Karpas-422 (cell line): ENCODE measurements around the gene MYO1E. TPM values are rescaled to one million over a fixed set of nuclear protein-coding genes. Genes with fewer than 3 reads are reported as not detected.
"Not testable (repeated sequence)": the region's sequence is repeated elsewhere in the genome, so short reads cannot be mapped to it uniquely, and the experiment has no call there.

Source experiments
- DNase-seq: peaks from one replicate; pipeline ENCODE4 v3.0.0-alpha.2; 2015
- H2AFZ ChIP-seq: fragments of 200-600 bp; sonication (generic); 2 replicates; pipeline ENCODE4 v1.6.1; 2014; ENCODE audit warnings: antibody characterized with exemption, low read length, mixed read lengths
- H3K27ac ChIP-seq: fragments of 200-600 bp; sonication (generic); 2 replicates; pipeline ENCODE4 v1.5.1; 2014; ENCODE audit warnings: mild to moderate bottlenecking, low read length, moderate library complexity
- H3K27me3 ChIP-seq: fragments of 200-600 bp; sonication (generic); 2 replicates; pipeline ENCODE4 v1.6.1; 2014; ENCODE audit warnings: low read length, mixed read lengths
- H3K36me3 ChIP-seq: fragments of 200-600 bp; sonication (generic); 2 replicates; pipeline ENCODE4 v1.6.1; 2014; ENCODE audit warnings: low read length, mixed read lengths; ENCODE audit not compliant: insufficient read depth
- H3K4me1 ChIP-seq: fragments of 200-600 bp; sonication (generic); 2 replicates; pipeline ENCODE4 v1.6.1; 2014; ENCODE audit warnings: mild to moderate bottlenecking, low read length, mixed read lengths
- H3K4me2 ChIP-seq: fragments of 200-600 bp; sonication (generic); 2 replicates; pipeline ENCODE4 v1.6.1; 2014; ENCODE audit warnings: low read length, low read depth, mild to moderate bottlenecking; ENCODE audit not compliant: poor library complexity, severe bottlenecking
- H3K4me3 ChIP-seq: fragments of 200-600 bp; sonication (generic); 2 replicates; pipeline ENCODE4 v1.5.1; 2014; ENCODE audit warnings: mild to moderate bottlenecking, antibody characterized with exemption, low read length, mixed read lengths
- H3K79me2 ChIP-seq: fragments of 200-600 bp; sonication (generic); 2 replicates; pipeline ENCODE4 v1.6.1; 2014; ENCODE audit warnings: mild to moderate bottlenecking, low read length, mixed read lengths
- H3K9ac ChIP-seq: fragments of 200-600 bp; sonication (generic); 2 replicates; pipeline ENCODE4 v1.6.0; 2014; ENCODE audit warnings: low read length
- H3K9me2 ChIP-seq: fragments of 200-600 bp; sonication (generic), shearing (Covaris generic); replicated peaks from 2 replicates; pipeline ENCODE4 v1.6.0; 2014; ENCODE audit warnings: mild to moderate bottlenecking, low read length, moderate library complexity; ENCODE audit not compliant: insufficient read depth
- H3K9me3 ChIP-seq: fragments of 300-700, 200-600 bp; sonication (generic); 2 replicates; pipeline ENCODE4 v1.6.1; 2014; ENCODE audit warnings: low read length, mixed read lengths
- H4K20me1 ChIP-seq: fragments of 200-600 bp; sonication (generic); 2 replicates; pipeline ENCODE4 v1.6.1; 2014; ENCODE audit warnings: mild to moderate bottlenecking, antibody characterized with exemption, low read length, low read depth; ENCODE audit not compliant: insufficient read depth
- total RNA-seq: library from RNA; depleted of rRNA; stranded (reverse); fragments of >200 nt; shearing (Covaris generic); gene quantifications from 2 replicates; pipeline ENCODE4 v1.2.3, GENCODE V29; 2014; ENCODE audit warnings: low replicate concordance

The MYO1E gene
- total RNA-seq, 1 experiment from 2014 or later = 1.5 TPM

DNA sequence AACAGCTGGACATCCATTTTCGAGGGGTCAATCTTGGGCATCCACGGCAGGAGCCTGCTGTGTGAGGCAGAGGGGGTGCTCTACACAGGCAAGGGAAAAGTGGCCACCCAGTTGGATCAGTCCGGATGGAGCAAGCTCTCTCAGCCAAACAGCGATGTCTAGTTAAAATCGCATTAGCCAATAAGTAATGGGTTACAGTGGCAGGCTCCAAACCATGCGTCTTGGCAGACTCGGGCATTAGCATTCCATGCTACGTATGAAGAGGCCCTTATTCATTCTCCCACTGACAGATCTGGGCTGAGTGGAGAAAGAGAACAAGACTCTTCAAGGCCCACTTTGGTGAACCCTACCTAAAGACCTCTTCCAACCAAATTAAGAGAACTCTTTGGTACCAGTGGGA, 218.4 kb downstream of the MYO1E start:
- no peaks in the 10 kb centered on the region for H4K20me1 ChIP-seq
- no peak overlapping the region for H3K4me3 ChIP-seq
- H3K27me3 ChIP-seq = no peaks in the 10 kb centered on the region
- no peaks in the 10 kb centered on the region for H3K79me2 ChIP-seq
- H2AFZ ChIP-seq = no peak overlapping the region
- no peak overlapping the region for H3K27ac ChIP-seq
- no peak overlapping the region for H3K4me2 ChIP-seq
- H3K9ac ChIP-seq = no peak overlapping the region
- no peaks in the 10 kb centered on the region for H3K9me3 ChIP-seq
- no peaks in the 10 kb centered on the region for H3K36me3 ChIP-seq
- no peak for DNase-seq
- no peaks in the 10 kb centered on the region for H3K9me2 ChIP-seq
- peaks cover 11% of the 10 kb centered on the region for H3K4me1 ChIP-seq

- Histone ChIP-seq H3K36me3 (no peaks in the 10 kb centered on the region), H3K4me1 (peaks cover 11% of the 10 kb centered on the region), H3K27me3 (no peaks in the 10 kb centered on the region), H3K9ac (no peak overlapping the region), H3K9me2 (no peaks in the 10 kb centered on the region), H2AFZ (no peak overlapping the region), H3K4me3 (no peak overlapping the region), H3K4me2 (no peak overlapping the region), H3K79me2 (no peaks in the 10 kb centered on the region), H3K27ac (no peak overlapping the region), H3K9me3 (no peaks in the 10 kb centered on the region), H4K20me1 (no peaks in the 10 kb centered on the region)
- DNase-seq = no peak
Observed at GRCh38 chr15:59153466-59153865, 219.2 kb downstream of the MYO1E start.

DNA sequence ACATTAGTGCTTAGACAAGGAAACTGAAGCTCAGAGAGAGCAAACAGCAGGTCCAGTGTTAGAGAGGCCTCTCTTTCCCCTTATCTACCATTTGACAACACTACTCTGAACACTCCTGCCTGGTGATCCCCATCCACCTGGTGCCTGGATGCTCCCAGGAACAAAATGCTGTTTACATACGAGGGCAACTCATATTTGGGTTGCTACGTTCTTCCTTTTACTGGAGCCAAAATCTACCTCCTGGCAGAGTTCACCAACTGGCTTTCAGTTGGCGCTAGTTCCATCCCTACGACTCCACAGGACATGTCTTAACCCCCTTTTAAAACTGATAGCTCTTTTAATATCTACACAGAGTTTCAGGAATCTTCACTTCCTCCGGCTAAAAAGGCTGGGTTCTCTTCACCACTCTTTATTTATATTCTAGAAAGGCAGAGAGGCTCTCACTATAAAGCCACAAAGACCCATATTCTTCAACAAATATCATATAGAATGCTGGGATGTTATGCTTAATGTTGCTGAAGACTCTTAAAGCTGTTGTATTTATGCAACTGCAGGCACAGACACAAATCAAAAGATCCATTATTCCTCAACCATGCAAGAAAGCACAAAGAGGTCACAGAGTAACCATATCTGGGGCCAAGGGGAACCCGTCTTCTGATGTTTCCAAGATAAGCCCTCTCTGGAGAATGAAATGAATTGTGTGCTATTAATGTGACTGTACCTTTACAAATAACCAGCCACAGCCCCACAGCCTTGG, 219.8 kb downstream of the MYO1E start:
- H3K27ac ChIP-seq = no peak overlapping the region
- no peak for DNase-seq
- no peaks in the 10 kb centered on the region for H3K9me2 ChIP-seq
- no peaks in the 10 kb centered on the region for H3K79me2 ChIP-seq
- H3K27me3 ChIP-seq = no peaks in the 10 kb centered on the region
- no peak overlapping the region for H3K9ac ChIP-seq
- H3K9me3 ChIP-seq = no peaks in the 10 kb centered on the region
- H4K20me1 ChIP-seq = no peaks in the 10 kb centered on the region
- H3K36me3 ChIP-seq = no peaks in the 10 kb centered on the region
- no peak overlapping the region for H3K4me2 ChIP-seq
- no peak overlapping the region for H2AFZ ChIP-seq
- H3K4me1 ChIP-seq = peaks cover 11% of the 10 kb centered on the region
- H3K4me3 ChIP-seq = no peak overlapping the region

DNA sequence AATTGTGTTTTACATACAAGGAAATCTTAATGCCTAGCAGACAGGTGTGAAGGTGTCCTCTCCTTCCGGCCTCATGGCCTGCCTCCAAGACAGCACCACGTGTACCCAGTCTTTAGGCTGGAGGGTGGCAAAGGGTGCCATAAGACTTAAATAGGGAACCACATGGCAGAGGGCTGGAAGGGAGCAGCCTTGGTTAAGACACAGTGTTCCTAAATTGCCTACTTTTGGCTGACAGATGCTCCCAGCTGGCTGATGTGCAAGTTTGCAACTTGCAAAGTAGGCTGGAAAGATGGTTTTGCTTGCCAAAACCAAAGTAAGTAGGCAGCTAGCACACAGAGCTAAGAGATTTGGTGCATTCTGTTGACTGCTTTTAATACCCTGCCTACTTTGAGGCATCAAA, 222.5 kb downstream of the MYO1E start:
- H3K4me2 ChIP-seq = no peak overlapping the region
- H3K4me1 ChIP-seq = peaks cover 11% of the 10 kb centered on the region
- no peak overlapping the region for H3K4me3 ChIP-seq
- H4K20me1 ChIP-seq = no peaks in the 10 kb centered on the region
- H3K27me3 ChIP-seq = no peaks in the 10 kb centered on the region
- no peaks in the 10 kb centered on the region for H3K79me2 ChIP-seq
- H3K9ac ChIP-seq = no peak overlapping the region
- DNase-seq = no peak
- H3K9me2 ChIP-seq = no peaks in the 10 kb centered on the region
- no peaks in the 10 kb centered on the region for H3K36me3 ChIP-seq
- no peak overlapping the region for H3K27ac ChIP-seq
- H3K9me3 ChIP-seq = no peaks in the 10 kb centered on the region
- no peak overlapping the region for H2AFZ ChIP-seq

GRCh38 chr15:59148153-59148833, 224.4 kb downstream of the MYO1E start:
- DNase-seq = no peak
- H3K4me3 ChIP-seq = no peak overlapping the region
- H3K27ac ChIP-seq = no peak overlapping the region
- H3K27me3 ChIP-seq = no peaks in the 10 kb centered on the region
- H4K20me1 ChIP-seq = no peaks in the 10 kb centered on the region
- H3K36me3 ChIP-seq = no peaks in the 10 kb centered on the region
- no peak overlapping the region for H3K4me2 ChIP-seq
- H3K9ac ChIP-seq = no peak overlapping the region
- peaks cover 11% of the 10 kb centered on the region for H3K4me1 ChIP-seq
- no peaks in the 10 kb centered on the region for H3K9me3 ChIP-seq
- H3K9me2 ChIP-seq = no peaks in the 10 kb centered on the region
- H3K79me2 ChIP-seq = no peaks in the 10 kb centered on the region
- no peak overlapping the region for H2AFZ ChIP-seq

GRCh38 chr15:59147666-59148065, 225.0 kb downstream of the MYO1E start:
- Histone ChIP-seq H3K9ac (no peak overlapping the region), H3K9me3 (no peaks in the 10 kb centered on the region), H3K9me2 (no peaks in the 10 kb centered on the region), H2AFZ (no peak overlapping the region), H3K27ac (no peak overlapping the region), H3K36me3 (no peaks in the 10 kb centered on the region), H3K4me2 (no peak overlapping the region), H3K79me2 (no peaks in the 10 kb centered on the region), H3K4me3 (no peak overlapping the region), H3K4me1 (peaks cover 11% of the 10 kb centered on the region), H3K27me3 (no peaks in the 10 kb centered on the region), H4K20me1 (no peaks in the 10 kb centered on the region)
- DNase-seq = no peak

DNA sequence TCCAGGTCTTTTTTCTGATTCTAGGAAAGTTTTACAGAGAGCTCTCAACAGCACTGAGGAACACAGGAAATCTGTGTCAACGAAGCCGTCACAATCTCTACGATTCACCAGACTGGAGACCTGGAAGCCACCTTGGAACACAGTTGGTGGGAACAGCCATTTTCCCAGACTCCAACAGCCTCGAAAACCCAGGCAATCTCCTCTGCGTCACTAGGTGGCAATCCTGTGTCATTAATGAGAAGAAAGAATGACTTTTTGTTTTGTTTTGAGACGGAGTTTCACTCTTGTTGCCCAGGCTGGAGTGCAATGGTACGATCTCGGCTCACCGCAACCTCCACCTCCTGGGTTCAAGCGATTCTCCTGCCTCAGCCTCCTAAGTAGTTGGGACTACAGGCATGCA, 228.1 kb downstream of the MYO1E start:
- not testable (repeated sequence) for H3K4me1 ChIP-seq, H3K9me3 ChIP-seq, H2AFZ ChIP-seq, H3K27me3 ChIP-seq, H3K79me2 ChIP-seq, H3K4me3 ChIP-seq, H4K20me1 ChIP-seq, H3K4me2 ChIP-seq, H3K9ac ChIP-seq, DNase-seq, H3K36me3 ChIP-seq, H3K9me2 ChIP-seq, H3K27ac ChIP-seq

GRCh38 chr15:59143281-59143680, 229.4 kb downstream of the MYO1E start:
- no peak overlapping the region for H3K27ac ChIP-seq
- no peaks in the 10 kb centered on the region for H3K4me1 ChIP-seq
- H3K79me2 ChIP-seq = no peaks in the 10 kb centered on the region
- H3K9me3 ChIP-seq = no peaks in the 10 kb centered on the region
- no peaks in the 10 kb centered on the region for H4K20me1 ChIP-seq
- no peak overlapping the region for H3K4me2 ChIP-seq
- H3K4me3 ChIP-seq = no peak overlapping the region
- H3K9me2 ChIP-seq = no peaks in the 10 kb centered on the region
- H2AFZ ChIP-seq = no peak overlapping the region
- no peak overlapping the region for H3K9ac ChIP-seq
- DNase-seq = no peak
- H3K27me3 ChIP-seq = no peaks in the 10 kb centered on the region
- H3K36me3 ChIP-seq = no peaks in the 10 kb centered on the region
